ENCODE results near the gene CD58. TPM values are rescaled to one million over a fixed set of nuclear protein-coding genes. Genes with fewer than 3 reads are reported as not detected.
"Not testable (repeated sequence)": the region's sequence is repeated elsewhere in the genome, so short reads cannot be mapped to it uniquely, and the experiment has no call there.

The CD58 gene
- total and polyA plus RNA-seq, 8 donors: 10.1 to 39.5 (median 13.7) TPM

DNA sequence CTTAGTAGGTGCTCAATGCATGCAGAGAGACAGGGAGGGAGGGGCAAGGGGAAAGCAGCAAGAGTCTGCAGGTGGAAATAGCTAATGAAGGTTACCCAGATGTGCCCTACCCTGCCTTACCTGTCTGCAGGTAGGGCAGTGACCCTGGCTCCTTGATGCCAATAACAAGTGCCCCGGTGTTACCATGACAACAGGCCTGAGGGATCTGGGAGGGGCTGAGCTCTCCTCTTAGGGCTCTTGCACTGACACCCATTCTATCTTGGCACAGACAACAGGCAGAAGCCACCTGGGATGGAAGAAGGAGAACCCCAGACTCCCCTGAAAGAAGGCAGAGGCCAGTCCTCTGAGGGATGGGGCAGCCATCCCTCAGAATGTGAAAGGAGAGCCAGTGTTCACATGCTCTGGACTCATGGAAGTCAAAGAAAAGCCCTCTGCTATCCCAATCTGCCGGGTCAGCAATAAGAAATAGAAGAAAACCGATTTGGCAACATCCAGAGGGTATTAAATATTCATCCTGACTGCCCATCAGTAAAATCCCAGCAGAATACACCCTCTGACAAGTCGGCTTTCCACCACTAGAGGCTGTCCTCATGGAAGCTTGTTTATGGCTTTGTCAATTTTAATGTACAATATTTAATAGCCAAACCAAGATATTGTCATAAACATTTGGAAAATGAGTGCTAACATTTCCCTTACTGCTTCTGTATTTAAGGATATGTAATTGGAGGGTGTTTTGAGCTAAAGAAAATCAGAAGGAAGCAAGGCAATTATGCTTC is 24.4 kb upstream of the CD58 start:
- H3K27me3 ChIP-seq; H3K9me3 ChIP-seq; H3K4me3 ChIP-seq; intact Hi-C loops (cut with DNase I); ATAC-seq; H3K36me3 ChIP-seq; DNase-seq; H3K27ac ChIP-seq: not testable (repeated sequence)
- TF ChIP-seq, protein P1, sequence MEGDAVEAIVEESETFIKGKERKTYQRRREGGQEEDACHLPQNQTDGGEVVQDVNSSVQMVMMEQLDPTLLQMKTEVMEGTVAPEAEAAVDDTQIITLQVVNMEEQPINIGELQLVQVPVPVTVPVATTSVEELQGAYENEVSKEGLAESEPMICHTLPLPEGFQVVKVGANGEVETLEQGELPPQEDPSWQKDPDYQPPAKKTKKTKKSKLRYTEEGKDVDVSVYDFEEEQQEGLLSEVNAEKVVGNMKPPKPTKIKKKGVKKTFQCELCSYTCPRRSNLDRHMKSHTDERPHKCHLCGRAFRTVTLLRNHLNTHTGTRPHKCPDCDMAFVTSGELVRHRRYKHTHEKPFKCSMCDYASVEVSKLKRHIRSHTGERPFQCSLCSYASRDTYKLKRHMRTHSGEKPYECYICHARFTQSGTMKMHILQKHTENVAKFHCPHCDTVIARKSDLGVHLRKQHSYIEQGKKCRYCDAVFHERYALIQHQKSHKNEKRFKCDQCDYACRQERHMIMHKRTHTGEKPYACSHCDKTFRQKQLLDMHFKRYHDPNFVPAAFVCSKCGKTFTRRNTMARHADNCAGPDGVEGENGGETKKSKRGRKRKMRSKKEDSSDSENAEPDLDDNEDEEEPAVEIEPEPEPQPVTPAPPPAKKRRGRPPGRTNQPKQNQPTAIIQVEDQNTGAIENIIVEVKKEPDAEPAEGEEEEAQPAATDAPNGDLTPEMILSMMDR (IDR thresholded peaks at IDR 0.05): peak in 1 of 2 donors; percentile 23
- H3K4me1 ChIP-seq: peaks cover 0 to 13% of the 10 kb centered on the region in 2 donors

DNA sequence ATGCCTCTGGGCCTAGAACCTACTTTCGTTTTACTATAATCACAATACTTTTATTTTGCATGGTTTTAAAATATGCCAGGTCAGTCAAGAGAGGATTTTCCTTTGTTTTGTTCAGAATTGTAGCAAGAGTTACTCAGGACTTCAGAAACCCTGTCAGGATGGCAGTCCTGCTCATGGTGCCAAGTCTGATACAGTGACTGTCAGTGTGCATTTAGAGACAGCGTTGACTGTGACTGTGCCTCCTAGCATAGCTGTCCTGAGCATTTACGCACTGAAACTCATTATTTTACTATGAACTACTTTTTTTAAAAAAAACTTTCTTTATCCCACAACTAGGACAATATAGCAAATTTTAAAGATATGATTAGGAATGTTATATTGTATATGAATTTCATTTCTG is 23.2 kb upstream of the CD58 start:
- H3K27ac ChIP-seq; H3K4me3 ChIP-seq; H3K27me3 ChIP-seq; intact Hi-C loops (cut with DNase I); H3K36me3 ChIP-seq; H3K9me3 ChIP-seq; DNase-seq; ATAC-seq: not testable (repeated sequence)
- peaks cover 0 to 20% of the 10 kb centered on the region in 2 donors for H3K4me1 ChIP-seq

DNA sequence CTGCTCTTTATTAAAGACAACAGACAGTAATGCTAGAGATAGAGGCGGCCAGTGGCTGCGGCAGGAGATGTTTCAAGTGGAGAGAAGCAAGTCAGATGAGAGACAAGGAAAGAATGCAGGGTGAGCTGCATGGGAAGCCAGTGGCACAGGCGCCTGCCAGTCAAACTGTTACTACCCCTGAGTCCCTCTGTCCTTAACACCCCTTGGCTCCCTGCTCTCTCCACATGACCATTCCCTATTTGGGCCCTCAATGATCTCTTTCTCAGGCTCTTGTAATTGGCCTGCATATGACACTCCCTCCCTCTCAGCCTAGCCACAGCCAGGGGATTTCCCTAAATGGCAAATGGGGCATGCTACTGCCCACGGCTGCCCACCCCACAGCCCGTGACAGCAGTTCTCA is 22.6 kb upstream of the CD58 start:
- ATAC-seq; H3K27ac ChIP-seq; H3K27me3 ChIP-seq; H3K36me3 ChIP-seq; H3K4me3 ChIP-seq; DNase-seq; intact Hi-C loops (cut with DNase I); H3K9me3 ChIP-seq: not testable (repeated sequence)
- H3K4me1 ChIP-seq: peaks cover 0 to 20% of the 10 kb centered on the region in 2 donors

DNA sequence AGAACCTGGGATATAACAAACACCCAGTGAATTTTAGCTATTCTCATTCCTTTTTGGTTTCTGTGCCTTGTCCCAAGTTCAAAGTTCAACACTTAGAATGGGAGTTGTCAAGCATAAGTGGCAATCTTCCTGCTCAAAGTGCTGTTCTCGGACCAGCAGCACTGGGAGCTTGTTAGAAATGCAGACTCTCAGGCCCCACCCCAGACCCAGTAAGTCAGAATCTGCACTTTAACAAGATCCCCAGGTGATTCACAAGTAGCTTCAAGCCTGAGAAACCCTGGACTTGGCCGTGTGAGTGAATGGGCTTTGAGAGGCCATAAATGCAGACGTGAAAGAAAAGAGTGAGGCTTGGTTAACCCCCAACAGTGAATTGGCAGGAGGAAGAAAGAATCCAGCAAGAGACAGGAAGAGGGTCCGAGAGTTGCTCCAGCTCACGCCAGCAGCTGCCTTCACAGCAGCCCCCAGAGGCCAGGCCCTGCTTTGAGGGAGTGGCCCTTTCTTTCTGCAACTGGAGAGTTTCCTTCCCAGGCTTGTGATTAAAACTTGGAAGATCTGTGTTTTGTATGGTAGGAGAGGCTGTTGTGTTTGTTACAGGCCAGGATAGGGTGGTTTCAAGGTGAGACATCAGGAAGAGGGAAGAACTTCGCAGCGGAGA is 21.3 kb upstream of the CD58 start:
- not testable (repeated sequence) for DNase-seq, H3K27ac ChIP-seq

DNA sequence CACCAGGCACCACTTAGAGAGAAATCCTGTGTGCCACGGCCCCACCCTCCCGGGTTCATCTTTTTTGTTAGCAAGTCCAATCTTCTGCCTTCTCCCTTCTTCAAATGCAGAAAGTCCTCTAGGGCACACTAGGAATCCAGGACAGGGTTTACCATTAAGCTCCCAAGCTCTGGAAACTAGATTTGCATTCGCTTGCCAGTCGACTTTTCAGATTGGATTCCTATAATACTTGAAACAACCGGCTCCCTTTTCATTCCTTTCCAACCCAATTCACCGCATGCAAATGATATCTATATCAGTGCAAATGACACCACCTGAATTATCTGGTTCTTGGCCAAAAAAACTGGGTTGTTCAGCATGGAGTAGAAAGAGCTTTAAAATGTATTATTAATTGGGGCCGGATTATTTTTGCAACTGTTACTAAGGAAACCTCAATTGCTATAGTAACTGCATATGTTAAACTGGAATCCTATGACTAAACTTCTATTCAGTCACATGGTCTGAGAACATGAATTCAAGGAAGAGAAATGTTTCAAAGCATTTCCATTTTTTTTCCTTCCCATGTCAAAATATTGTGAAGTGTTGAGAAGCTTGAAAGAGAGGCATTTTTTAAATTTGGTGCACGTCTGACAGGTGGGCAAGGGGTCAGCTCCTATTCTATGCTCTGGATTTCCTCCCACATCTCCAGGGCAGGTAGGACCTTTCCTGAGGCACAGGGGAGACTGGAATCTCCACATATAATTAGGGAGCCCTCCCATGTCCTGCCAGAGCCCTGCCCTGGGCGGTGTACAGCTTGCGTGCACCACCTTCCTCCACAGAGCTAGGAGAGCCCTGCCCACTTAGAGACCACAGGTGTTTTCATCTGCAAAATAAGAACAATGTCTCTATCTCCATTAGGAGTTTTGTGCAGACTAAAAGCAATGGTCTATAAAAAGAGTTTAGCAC is 20.5 kb upstream of the CD58 start:
- ATAC-seq: not testable (repeated sequence)

More for the DNA sequence above, 21.3 kb upstream of the CD58 start:
- H3K9me3 ChIP-seq; H3K36me3 ChIP-seq; H3K27me3 ChIP-seq; intact Hi-C loops (cut with DNase I); ATAC-seq; H3K4me3 ChIP-seq: not testable (repeated sequence)
- peaks cover 0 to 20% of the 10 kb centered on the region in 2 donors for H3K4me1 ChIP-seq

DNA sequence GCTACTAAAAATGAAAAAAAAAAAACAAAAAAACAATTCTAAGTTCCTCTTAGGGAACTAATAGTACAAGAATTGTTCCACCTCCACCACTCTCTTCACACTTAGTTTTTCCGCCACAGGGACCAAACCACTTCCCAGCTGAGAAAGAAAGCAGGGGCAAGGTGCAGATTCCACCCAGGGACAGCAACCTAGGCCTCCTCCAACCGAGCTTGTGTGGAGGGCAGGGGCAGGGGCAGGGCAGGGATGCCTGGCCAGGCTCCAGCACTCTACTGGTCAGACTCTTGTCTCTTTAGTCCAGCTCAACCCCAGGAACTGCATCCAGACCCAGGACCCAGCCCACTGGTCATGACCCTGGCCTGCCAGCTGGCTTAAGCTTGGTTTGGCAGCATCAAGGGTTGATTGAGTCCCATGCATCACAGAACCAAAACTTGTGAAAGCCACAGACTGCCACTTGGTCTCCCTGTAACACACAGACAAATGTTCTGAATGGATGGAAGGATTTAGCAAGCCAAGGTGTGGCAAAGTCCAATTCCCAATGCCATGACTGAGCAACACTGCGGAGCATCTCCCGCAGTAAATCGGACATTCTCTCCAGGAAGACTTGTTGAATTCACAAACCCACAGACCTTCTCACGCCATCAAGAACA is 19.7 kb upstream of the CD58 start:
- intact Hi-C loops (cut with DNase I); DNase-seq; H3K36me3 ChIP-seq; H3K27me3 ChIP-seq; H3K4me3 ChIP-seq; H3K4me1 ChIP-seq; H3K9me3 ChIP-seq; ATAC-seq; H3K27ac ChIP-seq: not testable (repeated sequence)

More for the DNA sequence above, 20.5 kb upstream of the CD58 start:
- H3K9me3 ChIP-seq; DNase-seq; H3K27me3 ChIP-seq; H3K27ac ChIP-seq; H3K36me3 ChIP-seq; H3K4me3 ChIP-seq; intact Hi-C loops (cut with DNase I): not testable (repeated sequence)
- peaks cover 0 to 14% of the 10 kb centered on the region in 2 donors for H3K4me1 ChIP-seq

DNA sequence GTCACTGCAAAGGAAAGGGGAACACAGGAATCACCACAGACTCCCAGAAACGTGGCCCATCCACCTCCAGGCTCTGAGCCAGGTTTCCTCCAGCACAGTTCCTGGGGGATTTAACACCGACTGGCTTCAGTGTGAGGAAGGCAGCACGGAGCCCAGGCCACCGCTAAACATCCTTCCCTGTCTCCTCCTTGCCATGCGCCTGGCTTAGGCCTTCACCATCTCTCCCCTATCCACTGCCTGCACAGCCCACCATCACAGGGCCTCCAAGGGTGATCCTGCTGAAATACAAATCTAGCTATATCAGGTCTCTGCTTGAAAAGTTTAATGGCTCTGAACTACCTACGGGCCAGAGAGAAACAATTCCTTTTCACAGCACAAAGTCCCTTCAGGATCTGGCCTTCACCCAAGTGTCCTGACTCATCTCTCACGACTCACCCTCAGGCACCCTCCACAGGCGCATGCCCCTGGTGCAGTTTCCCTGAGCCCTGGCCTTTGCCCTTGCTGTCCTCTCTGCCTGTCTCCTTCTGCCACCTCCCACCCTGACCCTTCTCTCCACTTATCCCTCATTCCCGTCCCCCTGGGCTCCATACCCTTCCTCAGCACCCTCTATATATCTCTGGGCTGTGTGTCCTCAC is 18.4 kb upstream of the CD58 start:
- H3K36me3 ChIP-seq; H3K4me3 ChIP-seq; H3K27ac ChIP-seq; H3K4me1 ChIP-seq; H3K27me3 ChIP-seq; H3K9me3 ChIP-seq; intact Hi-C loops (cut with DNase I): not testable (repeated sequence)
- DNase-seq (peak in 1 of 4 donors; percentile 48), ATAC-seq (peak; percentile 74)
